ENCODE measurements around the gene INHBA.

Gene INHBA

GRCh38 chr7:41716691-41717090 is 13.8 kb upstream of the INHBA start:
- DNase-seq (ENCODE audit: insufficient read length, low spot score) (no peak), FAIRE-seq (no peak)
- TF ChIP-seq POLR2AphosphoS5 (IDR thresholded peaks at IDR 0.05; ENCODE audit: low read depth, low read length), result no peak
- no peak for TF ChIP-seq PAX5 (IDR thresholded peaks at IDR 0.05; ENCODE audit: insufficient read depth, low read length, severe bottlenecking)
- TF ChIP-seq POLR2A (IDR thresholded peaks at IDR 0.05; ENCODE audit: low read depth, low read length), result no peak
- no peak for TF ChIP-seq POU2F2 (IDR thresholded peaks at IDR 0.05; ENCODE audit: low read depth, low read length)
- TF ChIP-seq TAF1 (IDR thresholded peaks at IDR 0.05; ENCODE audit: low read depth, low read length), result no peak
- no peak for TF ChIP-seq SPI1 (IDR thresholded peaks at IDR 0.05; ENCODE audit: low read depth, low read length)

GRCh38 chr7:41715000-41715399 is 12.1 kb upstream of the INHBA start:
- no peak for TF ChIP-seq SPI1 (IDR thresholded peaks at IDR 0.05; ENCODE audit: low read depth, low read length)
- no peak for TF ChIP-seq PAX5 (IDR thresholded peaks at IDR 0.05; ENCODE audit: insufficient read depth, low read length, severe bottlenecking)
- TF ChIP-seq POLR2AphosphoS5 (IDR thresholded peaks at IDR 0.05; ENCODE audit: low read depth, low read length), result no peak
- no peak for TF ChIP-seq TAF1 (IDR thresholded peaks at IDR 0.05; ENCODE audit: low read depth, low read length)
- TF ChIP-seq POLR2A (IDR thresholded peaks at IDR 0.05; ENCODE audit: low read depth, low read length), result no peak
- TF ChIP-seq POU2F2 (IDR thresholded peaks at IDR 0.05; ENCODE audit: low read depth, low read length), result no peak
- DNase-seq (ENCODE audit: insufficient read length, low spot score), result no peak
- FAIRE-seq, result no peak

GRCh38 chr7:41711283-41712064 is 8.6 kb upstream of the INHBA start:
- no peak for FAIRE-seq
- no peak for TF ChIP-seq POLR2AphosphoS5 (IDR thresholded peaks at IDR 0.05; ENCODE audit: low read depth, low read length)
- no peak for TF ChIP-seq POLR2A (IDR thresholded peaks at IDR 0.05; ENCODE audit: low read depth, low read length)
- TF ChIP-seq POU2F2 (IDR thresholded peaks at IDR 0.05; ENCODE audit: low read depth, low read length), result no peak
- TF ChIP-seq PAX5 (IDR thresholded peaks at IDR 0.05; ENCODE audit: insufficient read depth, low read length, severe bottlenecking), result no peak
- no peak for TF ChIP-seq SPI1 (IDR thresholded peaks at IDR 0.05; ENCODE audit: low read depth, low read length)
- TF ChIP-seq TAF1 (IDR thresholded peaks at IDR 0.05; ENCODE audit: low read depth, low read length), result no peak
- DNase-seq (ENCODE audit: insufficient read length, low spot score), result no peak

DNA sequence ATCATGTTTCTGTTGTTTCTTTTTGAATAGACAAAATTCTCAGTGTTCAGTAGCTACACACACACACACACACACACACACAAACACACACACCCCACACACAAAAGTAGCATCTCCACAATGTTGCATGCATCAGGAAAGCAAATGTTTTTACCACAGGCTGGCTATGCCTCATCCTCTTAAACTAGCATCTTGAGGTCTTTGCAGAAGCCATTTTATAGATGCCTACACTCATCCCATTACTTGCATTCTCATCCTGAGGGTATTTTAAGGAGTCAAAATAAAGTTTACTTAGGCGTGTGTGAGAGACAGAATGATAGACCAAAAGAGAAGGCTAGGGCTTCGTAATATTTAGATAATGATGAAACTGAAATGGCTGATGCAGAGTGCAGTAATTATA is 7.9 kb upstream of the INHBA start:
- TF ChIP-seq POLR2AphosphoS5 (IDR thresholded peaks at IDR 0.05; ENCODE audit: low read depth, low read length), result no peak
- DNase-seq (ENCODE audit: insufficient read length, low spot score) (no peak), FAIRE-seq (no peak)

- DNase-seq (ENCODE audit: insufficient read length, low spot score) (no peak), FAIRE-seq (no peak)
- TF ChIP-seq POLR2A (IDR thresholded peaks at IDR 0.05; ENCODE audit: low read depth, low read length), result no peak
- no peak for TF ChIP-seq SPI1 (IDR thresholded peaks at IDR 0.05; ENCODE audit: low read depth, low read length)
- no peak for TF ChIP-seq PAX5 (IDR thresholded peaks at IDR 0.05; ENCODE audit: insufficient read depth, low read length, severe bottlenecking)
- TF ChIP-seq TAF1 (IDR thresholded peaks at IDR 0.05; ENCODE audit: low read depth, low read length), result no peak
- TF ChIP-seq POLR2AphosphoS5 (IDR thresholded peaks at IDR 0.05; ENCODE audit: low read depth, low read length), result no peak
- no peak for TF ChIP-seq POU2F2 (IDR thresholded peaks at IDR 0.05; ENCODE audit: low read depth, low read length)
Observed at GRCh38 chr7:41709621-41710020, 6.7 kb upstream of the INHBA start.

DNA sequence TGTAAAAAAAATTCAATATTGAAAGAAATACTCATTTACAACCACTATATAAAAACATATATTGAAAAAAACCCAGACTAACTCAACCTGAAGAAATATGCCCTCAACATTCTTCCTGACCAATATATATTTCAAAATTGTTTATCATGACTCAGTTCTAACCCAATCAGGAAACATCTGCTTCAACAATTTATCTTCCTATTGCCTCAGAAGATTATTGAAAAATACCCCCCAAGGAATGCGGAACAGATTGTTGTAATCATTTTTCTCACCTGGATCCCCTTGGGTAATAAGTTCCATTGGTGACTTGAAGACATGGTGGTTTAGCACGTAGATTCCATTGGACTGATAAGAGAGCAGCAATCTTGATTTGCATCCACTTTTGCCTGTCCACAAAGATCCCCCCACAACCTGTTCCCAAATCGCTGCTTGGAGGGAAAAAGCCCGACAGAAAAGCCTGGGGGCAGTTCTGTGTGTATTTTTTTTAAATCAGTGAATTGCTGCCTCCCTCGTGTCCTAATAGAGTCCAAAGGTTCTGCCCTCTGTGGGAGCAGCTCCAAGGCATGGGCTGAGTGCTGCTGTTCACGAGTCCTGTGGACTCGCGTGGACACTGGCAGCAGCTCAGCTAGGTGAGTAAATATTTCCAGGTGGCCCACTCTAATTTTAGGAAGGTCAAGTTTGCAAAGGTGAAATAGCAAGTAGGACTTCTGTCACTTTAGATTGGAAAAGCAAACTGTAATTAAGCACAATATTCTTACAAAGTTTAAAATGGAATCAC is 5.9 kb upstream of the INHBA start:
- TF ChIP-seq POLR2AphosphoS5 (IDR thresholded peaks at IDR 0.05; ENCODE audit: low read depth, low read length) (no peak), PAX5 (IDR thresholded peaks at IDR 0.05; ENCODE audit: insufficient read depth, low read length, severe bottlenecking) (no peak), SPI1 (IDR thresholded peaks at IDR 0.05; ENCODE audit: low read depth, low read length) (no peak), TAF1 (IDR thresholded peaks at IDR 0.05; ENCODE audit: low read depth, low read length) (no peak), POU2F2 (IDR thresholded peaks at IDR 0.05; ENCODE audit: low read depth, low read length) (no peak), POLR2A (IDR thresholded peaks at IDR 0.05; ENCODE audit: low read depth, low read length) (no peak)
- DNase-seq (ENCODE audit: insufficient read length, low spot score) (no peak), FAIRE-seq (no peak)

DNA sequence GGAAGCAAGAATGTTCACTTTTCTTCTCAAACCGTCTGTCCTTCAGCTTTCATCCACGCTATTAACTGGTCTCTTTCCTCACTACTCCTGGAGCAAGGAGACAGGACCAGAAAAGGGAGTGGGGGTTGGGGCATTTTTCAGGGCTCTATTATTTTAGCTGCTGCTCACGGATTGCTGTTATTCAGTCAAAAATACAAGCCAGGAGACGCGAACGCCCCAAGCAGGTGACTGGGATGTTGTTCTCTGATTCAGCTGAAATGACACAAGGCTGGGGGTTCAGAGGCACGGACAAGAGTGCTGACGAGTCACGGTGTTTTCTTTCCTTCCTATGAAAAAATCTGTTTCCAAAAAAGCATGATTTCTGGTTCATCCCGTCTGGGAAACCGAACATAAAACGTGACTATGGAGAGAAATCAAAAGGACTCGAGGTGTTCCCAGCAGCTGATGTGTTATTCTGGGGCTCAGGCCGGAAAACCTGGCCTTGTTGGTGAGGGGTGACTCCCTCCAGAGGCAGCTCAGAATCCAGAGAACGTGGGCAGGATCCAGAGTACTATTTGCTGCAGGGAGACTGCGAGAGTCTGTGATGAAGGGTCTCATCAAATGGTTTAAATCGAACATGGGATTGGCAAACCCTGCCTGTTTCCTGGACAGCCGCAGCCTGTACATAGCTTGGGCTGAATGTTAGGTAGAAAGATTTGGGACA is 3.5 kb upstream of the INHBA start:
- TF ChIP-seq PAX5 (IDR thresholded peaks at IDR 0.05; ENCODE audit: insufficient read depth, low read length, severe bottlenecking) (no peak), POU2F2 (IDR thresholded peaks at IDR 0.05; ENCODE audit: low read depth, low read length) (no peak), SPI1 (IDR thresholded peaks at IDR 0.05; ENCODE audit: low read depth, low read length) (no peak), POLR2AphosphoS5 (IDR thresholded peaks at IDR 0.05; ENCODE audit: low read depth, low read length) (no peak)
- FAIRE-seq (no peak), DNase-seq (ENCODE audit: insufficient read length, low spot score) (no peak)

GRCh38 chr7:41705109-41705901 is 2.4 kb upstream of the INHBA start:
- DNase-seq (ENCODE audit: insufficient read length, low spot score), result peak; percentile 80
- TF ChIP-seq TAF1 (IDR thresholded peaks at IDR 0.05; ENCODE audit: low read depth, low read length), result no peak
- TF ChIP-seq SPI1 (IDR thresholded peaks at IDR 0.05; ENCODE audit: low read depth, low read length), result peak; percentile 74
- FAIRE-seq, result peak; percentile 40
